ENCODE measurements around the gene HIF3A. TPM values are rescaled to one million over a fixed set of nuclear protein-coding genes. Genes with fewer than 3 reads are reported as not detected.
"Not testable (repeated sequence)": the region's sequence is repeated elsewhere in the genome, so short reads cannot be mapped to it uniquely, and the experiment has no call there.

HIF3A gene
- total RNA-seq, 2 experiments from 2014 or later = not detected

DNA sequence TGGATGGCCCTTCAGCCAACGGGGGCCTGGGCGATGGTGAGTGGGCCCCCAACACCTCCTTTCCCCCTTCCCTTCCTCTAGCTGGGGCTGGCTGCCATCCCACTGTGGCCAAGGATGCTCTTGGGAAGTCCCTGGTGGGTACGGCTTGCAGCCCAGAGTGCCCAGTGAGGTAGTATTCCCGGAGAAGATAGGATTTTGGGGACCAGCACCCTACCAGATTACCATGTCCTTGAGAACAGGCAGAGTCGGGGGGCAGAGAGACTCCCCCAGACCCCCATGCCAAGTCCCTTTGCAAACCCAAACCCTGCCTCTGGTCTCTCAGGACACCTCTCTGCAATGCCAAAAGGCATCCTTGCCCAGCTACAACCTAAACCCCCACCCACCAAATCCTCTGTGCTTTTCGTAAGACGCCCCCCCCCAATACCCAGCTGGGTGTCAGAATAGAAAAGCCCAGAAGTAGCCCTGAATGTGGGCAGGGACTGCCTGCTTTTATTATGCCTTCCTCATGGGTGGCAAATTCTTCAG lies 1.7 kb downstream of the HIF3A start:
- POLR2A ChIA-PET = no interaction called here
- H3K36me3 Mint-ChIP-seq (ENCODE audit: low read depth) = no peaks in the 10 kb centered on the region
- H3K27ac Mint-ChIP-seq = no peak overlapping the region
- CTCF ChIA-PET = no interaction called here
- peaks cover 22% of the 10 kb centered on the region for H3K27me3 Mint-ChIP-seq
- H3K4me1 Mint-ChIP-seq = no peaks in the 10 kb centered on the region
- DNase-seq = no peak
- H3K4me3 Mint-ChIP-seq = no peak overlapping the region
- H3K9me3 Mint-ChIP-seq = no peaks in the 10 kb centered on the region

DNA sequence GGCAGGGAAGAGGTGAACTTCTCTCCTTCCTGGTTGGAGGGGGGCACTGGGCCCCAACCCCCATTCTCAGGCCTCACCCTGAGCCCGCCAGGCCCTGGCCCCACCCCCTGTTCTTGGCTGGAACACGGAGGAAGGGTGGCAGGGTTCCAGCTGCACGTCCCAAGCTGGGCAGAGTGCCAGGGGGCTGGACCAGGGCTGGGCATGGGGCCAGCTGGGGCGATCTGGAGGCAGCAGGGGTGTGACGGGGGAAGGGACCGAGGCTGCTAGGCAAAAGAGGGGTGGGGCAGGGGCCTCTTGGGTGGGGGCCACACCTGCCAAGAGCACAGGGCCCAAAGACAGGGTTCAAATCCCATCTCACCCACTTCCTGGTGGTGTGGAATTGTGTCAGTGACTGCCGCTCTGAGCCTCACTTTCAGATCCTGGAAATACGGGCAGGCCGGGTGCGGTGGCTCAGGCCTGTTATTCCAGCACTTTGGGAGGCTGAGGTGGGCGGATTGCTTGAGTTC lies 2.2 kb downstream of the HIF3A start:
- POLR2A ChIA-PET = no interaction called here
- Mint-ChIP-seq H3K4me3 (no peak overlapping the region), H3K36me3 (ENCODE audit: low read depth) (no peaks in the 10 kb centered on the region), H3K9me3 (no peaks in the 10 kb centered on the region), H3K4me1 (no peaks in the 10 kb centered on the region), H3K27me3 (peaks cover 22% of the 10 kb centered on the region), H3K27ac (no peak overlapping the region)
- DNase-seq = no peak
- CTCF ChIA-PET = no interaction called here

DNA sequence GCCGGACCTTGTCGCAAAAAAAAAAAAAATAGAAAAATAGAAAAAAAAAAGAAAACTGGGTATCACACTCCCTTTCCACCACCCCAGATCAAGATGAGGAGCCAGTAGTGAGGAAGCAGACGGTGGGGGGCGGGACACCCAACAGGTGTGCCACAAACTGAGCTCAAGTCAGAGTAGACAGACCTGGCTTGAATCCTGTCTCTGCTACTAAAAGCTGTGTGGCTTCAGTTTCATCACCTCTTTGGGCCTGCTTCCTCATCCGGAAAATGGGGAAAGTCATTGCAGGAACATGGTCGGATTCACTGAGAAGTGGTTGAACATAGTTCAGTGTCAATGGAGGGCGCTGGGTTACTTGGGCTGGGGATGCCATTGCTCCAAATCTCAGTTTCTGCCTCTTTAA lies 2.9 kb downstream of the HIF3A start:
- H3K27ac Mint-ChIP-seq = no peak overlapping the region
- peaks cover 16% of the 10 kb centered on the region for H3K27me3 Mint-ChIP-seq
- no peak for DNase-seq
- peaks cover 2% of the 10 kb centered on the region for H3K9me3 Mint-ChIP-seq
- H3K4me1 Mint-ChIP-seq = no peaks in the 10 kb centered on the region
- no peaks in the 10 kb centered on the region for H3K36me3 Mint-ChIP-seq (ENCODE audit: low read depth)
- no peak overlapping the region for H3K4me3 Mint-ChIP-seq
- CTCF ChIA-PET = no interaction called here
- POLR2A ChIA-PET = no interaction called here

DNA sequence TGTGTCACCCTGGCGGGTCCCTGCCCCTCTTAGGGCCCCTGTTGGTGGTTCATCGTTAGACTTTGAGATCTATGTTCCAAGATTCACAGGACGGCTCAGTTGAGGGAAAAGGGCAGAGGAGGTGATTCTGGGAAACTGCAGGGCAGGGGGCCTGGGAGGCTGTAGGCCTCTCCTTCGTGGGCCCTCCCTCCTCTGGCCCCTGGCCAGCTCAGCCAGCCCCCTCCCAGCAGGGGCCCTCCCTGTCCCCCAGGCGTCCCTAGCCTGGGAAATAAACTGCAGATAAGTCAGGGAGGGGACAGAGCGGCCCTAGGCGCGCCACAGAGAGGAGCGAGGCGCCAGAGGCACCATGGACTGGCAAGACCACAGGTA lies 6.5 kb downstream of the HIF3A start:
- Mint-ChIP-seq H3K4me1 (no peaks in the 10 kb centered on the region), H3K27me3 (no peaks in the 10 kb centered on the region), H3K4me3 (no peak overlapping the region), H3K27ac (no peak overlapping the region), H3K9me3 (peaks cover 11% of the 10 kb centered on the region), H3K36me3 (ENCODE audit: low read depth) (no peaks in the 10 kb centered on the region)
- CTCF ChIA-PET = no interaction called here
- POLR2A ChIA-PET = no interaction called here
- DNase-seq = no peak

DNA sequence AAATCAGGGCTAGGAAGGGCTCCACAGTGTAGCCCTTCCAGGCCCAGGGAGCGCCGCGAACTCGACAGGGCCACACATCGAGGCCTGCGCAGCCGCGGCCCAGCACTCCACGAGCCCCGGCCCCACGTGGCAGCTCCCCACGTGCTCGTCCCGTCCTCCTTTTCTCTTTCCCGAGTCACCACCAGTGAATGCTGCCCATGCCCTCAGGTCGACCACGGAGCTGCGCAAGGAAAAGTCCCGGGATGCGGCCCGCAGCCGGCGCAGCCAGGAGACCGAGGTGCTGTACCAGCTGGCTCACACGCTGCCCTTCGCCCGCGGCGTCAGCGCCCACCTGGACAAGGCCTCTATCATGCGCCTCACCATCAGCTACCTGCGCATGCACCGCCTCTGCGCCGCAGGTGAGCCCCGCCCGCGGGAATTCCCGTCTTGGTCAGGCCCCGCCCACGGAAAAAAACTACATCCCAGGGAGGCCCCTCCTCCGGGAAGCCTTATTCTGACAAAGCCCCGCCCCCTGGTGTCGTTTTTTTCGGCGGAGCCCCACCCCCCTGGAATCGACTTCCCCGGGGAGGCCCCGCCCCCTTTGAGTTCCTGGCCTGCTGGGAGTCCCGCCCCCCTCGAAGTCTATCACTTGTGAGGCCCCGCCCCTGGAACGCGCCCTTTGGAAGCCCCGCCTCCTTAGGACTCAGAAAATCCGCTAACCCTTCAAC lies 7.0 kb downstream of the HIF3A start:
- CTCF ChIA-PET = no interaction called here
- peaks cover 11% of the 10 kb centered on the region for H3K9me3 Mint-ChIP-seq
- POLR2A ChIA-PET = no interaction called here
- no peaks in the 10 kb centered on the region for H3K36me3 Mint-ChIP-seq (ENCODE audit: low read depth)
- no peak overlapping the region for H3K27ac Mint-ChIP-seq
- DNase-seq = no peak
- H3K4me1 Mint-ChIP-seq = no peaks in the 10 kb centered on the region
- no peak overlapping the region for H3K4me3 Mint-ChIP-seq
- no peaks in the 10 kb centered on the region for H3K27me3 Mint-ChIP-seq

DNA sequence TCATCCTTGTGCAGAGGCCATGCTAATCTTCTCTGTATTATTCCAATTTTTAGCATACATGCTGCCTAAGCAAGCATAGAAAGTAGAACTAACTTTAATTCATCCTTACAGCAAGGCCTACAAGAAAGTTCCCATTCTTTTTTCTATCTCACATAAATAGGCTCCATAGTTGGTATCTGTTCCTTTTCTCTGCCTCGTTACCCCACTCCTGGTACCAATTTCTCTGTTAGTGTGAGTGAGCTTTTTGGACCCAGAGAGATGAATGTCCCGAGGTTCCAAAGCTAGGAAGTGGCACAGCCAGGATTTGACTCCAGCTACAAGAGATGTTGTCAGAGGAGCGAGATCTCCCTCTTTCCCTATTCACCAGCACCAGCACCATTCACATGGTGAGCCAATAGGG lies 9.7 kb downstream of the HIF3A start:
- ChIA-PET CTCF (no interaction called here), POLR2A (no interaction called here)

DNA sequence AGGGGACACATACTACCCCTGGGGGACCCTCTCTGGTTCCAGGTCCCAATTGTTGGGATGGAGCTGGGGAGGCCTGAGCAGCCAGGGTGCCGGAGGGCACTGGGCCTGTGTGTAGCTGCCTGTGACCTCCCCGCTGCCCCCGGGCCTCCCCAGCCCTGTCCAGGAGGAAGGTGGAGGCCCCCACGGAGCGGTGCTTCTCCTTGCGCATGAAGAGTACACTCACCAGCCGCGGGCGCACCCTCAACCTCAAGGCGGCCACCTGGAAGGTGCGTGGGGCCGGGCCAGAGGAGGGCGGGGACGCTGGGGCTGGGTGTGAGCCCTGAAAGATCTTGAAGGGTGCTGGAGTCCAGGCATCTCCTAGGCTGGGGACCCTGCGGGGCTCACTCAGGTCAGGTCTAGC lies 11.7 kb downstream of the HIF3A start:
- ChIA-PET POLR2A (no interaction called here), CTCF (no interaction called here)
- H3K4me1 Mint-ChIP-seq = no peaks in the 10 kb centered on the region
- no peak overlapping the region for H3K4me3 Mint-ChIP-seq
- peaks cover 11% of the 10 kb centered on the region for H3K9me3 Mint-ChIP-seq
- H3K27ac Mint-ChIP-seq = no peak overlapping the region
- no peak for DNase-seq
- H3K27me3 Mint-ChIP-seq = peaks cover 2% of the 10 kb centered on the region
- no peaks in the 10 kb centered on the region for H3K36me3 Mint-ChIP-seq (ENCODE audit: low read depth)

More for the DNA sequence above, 9.7 kb downstream of the HIF3A start:
- H3K36me3 Mint-ChIP-seq (ENCODE audit: low read depth) = no peaks in the 10 kb centered on the region
- no peak overlapping the region for H3K4me3 Mint-ChIP-seq
- no peak for DNase-seq
- H3K9me3 Mint-ChIP-seq = peaks cover 11% of the 10 kb centered on the region
- no peak overlapping the region for H3K27ac Mint-ChIP-seq
- no peaks in the 10 kb centered on the region for H3K4me1 Mint-ChIP-seq
- H3K27me3 Mint-ChIP-seq = peaks cover 2% of the 10 kb centered on the region

DNA sequence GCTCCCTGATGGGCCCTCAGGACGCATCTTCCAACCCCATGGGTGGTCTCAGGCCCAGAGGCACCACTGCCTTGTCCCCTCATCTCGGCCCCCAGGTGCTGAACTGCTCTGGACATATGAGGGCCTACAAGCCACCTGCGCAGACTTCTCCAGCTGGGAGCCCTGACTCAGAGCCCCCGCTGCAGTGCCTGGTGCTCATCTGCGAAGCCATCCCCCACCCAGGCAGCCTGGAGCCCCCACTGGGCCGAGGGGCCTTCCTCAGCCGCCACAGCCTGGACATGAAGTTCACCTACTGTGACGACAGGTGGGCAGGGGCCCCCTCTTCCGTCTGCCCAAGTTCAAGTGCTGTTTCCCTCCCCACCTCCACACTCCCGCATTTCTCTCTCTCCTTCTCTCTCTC lies 12.2 kb downstream of the HIF3A start:
- peaks cover 11% of the 10 kb centered on the region for H3K9me3 Mint-ChIP-seq
- H3K27ac Mint-ChIP-seq = no peak overlapping the region
- CTCF ChIA-PET = no interaction called here
- no peak for DNase-seq
- H3K27me3 Mint-ChIP-seq = peaks cover 2% of the 10 kb centered on the region
- H3K4me1 Mint-ChIP-seq = no peaks in the 10 kb centered on the region
- POLR2A ChIA-PET = no interaction called here
- no peaks in the 10 kb centered on the region for H3K36me3 Mint-ChIP-seq (ENCODE audit: low read depth)
- H3K4me3 Mint-ChIP-seq = no peak overlapping the region

DNA sequence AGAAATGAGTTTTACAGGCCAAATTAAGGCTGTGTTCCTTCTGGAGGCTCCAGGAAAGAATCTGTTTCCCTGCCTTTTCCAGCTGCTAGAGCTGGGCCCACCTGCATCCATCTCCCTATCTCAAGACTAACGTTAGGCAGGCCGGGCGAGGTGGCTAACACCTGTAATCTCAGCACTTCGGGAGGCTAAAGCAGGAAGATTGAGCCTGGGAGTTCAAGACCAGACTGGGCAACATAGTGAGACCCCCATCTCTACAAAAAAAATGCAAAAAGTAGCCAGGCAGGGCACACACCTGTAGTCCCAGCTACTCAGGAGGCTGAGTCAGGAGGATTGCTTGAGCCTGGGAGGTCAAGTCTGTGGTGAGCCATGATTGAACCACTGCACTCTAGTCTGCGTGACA lies 14.6 kb downstream of the HIF3A start:
- Mint-ChIP-seq H3K9me3 (peaks cover 3% of the 10 kb centered on the region), H3K36me3 (ENCODE audit: low read depth) (no peaks in the 10 kb centered on the region), H3K27ac (no peak overlapping the region), H3K4me3 (no peak overlapping the region), H3K4me1 (no peaks in the 10 kb centered on the region), H3K27me3 (peaks cover 2% of the 10 kb centered on the region)
- POLR2A ChIA-PET = no interaction called here
- DNase-seq = no peak
- CTCF ChIA-PET = no interaction called here

DNA sequence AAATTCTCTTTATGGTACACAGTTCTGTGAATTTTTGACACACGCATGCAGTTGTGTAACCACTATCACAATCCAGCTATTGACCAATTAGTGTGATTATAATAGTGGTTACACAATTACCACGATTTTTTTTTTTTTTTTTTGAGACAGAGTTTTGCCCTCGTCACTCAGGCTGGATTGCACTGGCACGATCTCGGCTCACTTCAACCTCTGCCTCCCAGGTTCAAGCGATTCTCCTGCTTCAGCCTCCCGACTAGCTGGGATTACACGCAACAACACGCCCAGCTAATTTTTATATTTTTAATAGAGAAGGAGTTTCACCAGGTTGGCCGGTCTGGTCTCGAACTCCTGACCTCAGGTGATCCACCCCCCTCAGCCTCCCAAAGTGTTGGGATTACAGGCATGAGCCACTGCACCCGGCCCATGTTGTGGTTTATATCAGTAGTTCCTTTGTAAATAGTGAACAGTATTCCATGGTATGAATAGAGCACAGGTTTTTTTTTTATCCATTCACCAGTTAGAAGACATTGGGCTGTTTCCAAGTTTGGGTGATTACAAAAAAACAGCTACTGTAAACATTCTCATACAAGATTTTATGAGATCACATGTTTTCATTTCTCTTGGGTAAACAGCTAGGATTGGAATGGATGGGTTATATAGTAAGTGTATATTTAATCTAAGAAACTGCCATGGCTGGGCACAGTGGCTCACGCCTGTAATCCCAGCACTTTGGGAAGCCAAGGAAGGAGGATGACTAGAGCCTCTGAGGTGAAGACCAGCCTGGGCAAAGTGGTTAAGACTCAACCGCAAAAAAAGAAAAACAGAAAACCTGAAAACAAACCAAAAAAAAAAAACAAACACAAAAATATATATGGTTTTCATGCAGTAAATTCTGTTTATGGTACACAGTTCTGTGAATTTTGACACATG lies 17.0 kb downstream of the HIF3A start:
- CTCF ChIA-PET; H3K27me3 Mint-ChIP-seq; H3K4me1 Mint-ChIP-seq; DNase-seq; H3K4me3 Mint-ChIP-seq; H3K9me3 Mint-ChIP-seq; H3K36me3 Mint-ChIP-seq (ENCODE audit: low read depth); POLR2A ChIA-PET; H3K27ac Mint-ChIP-seq: not testable (repeated sequence)

DNA sequence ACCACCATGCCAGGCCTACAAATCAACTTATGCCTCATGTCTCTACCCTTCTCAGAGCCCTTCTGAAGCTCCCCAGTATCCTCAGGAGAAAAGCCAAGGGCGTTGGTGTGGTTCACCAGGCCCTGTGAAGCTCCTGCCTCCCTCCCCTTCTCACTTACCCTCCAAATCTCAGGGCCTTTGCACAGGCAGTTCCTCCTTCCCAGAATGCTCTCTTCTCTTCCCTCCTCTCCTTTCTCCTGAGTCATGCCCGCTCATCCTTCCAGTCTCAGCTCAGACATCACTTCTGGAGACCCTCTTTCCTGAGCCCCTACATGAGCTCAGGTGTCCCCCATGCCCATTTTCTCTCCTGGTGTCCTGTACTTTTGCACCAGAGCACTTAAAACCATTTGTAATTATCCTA lies 20.5 kb downstream of the HIF3A start:
- Mint-ChIP-seq H3K27ac (no peak overlapping the region), H3K4me1 (no peaks in the 10 kb centered on the region), H3K4me3 (no peak overlapping the region), H3K27me3 (no peaks in the 10 kb centered on the region), H3K36me3 (ENCODE audit: low read depth) (no peaks in the 10 kb centered on the region), H3K9me3 (no peaks in the 10 kb centered on the region)
- POLR2A ChIA-PET = no interaction called here
- CTCF ChIA-PET = no interaction called here
- no peak for DNase-seq

DNA sequence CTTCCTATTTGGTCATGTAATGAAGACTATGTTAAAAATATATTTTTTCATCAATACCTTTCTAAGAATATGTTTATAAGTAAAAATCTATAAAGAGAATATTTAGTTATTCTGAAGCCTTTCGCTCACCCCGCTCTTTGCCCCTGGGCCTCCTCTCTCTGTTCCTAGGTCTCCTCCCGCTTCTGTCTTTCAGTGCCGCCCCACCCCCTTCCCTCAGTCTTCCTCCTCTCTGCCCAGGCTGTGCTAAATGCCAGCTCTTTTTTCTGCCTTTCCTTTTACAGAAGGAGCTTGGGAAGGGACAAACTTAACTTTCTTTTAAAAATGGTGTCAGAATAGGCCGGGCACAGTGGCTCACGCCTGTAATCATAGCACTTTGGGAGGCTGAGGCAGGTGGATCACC lies 22.8 kb downstream of the HIF3A start:
- Mint-ChIP-seq H3K27me3 (no peaks in the 10 kb centered on the region), H3K9me3 (no peaks in the 10 kb centered on the region), H3K4me1 (no peaks in the 10 kb centered on the region), H3K36me3 (ENCODE audit: low read depth) (no peaks in the 10 kb centered on the region), H3K27ac (no peak overlapping the region), H3K4me3 (no peak overlapping the region)
- ChIA-PET CTCF (no interaction called here), POLR2A (no interaction called here)
- no peak for DNase-seq

DNA sequence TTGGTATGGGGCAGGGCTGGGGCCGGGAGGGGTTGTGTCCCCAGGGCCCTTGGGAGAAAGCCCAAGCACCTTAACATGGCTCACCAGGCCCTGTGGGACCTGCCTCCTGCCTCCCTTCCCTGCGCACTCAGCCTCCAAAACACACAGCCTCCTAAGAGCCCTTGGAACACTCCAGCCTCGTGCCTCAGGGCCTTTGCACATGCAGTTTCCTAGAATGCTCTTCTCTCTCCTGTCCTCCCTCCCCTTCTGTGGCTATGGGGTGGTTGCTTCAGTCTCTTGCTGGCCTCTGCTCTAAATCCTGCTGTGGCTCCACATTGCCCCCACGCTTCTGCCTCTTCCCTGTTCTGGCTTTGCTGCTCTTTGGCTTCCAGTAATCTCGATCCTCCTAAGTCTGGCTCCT lies 23.7 kb downstream of the HIF3A start:
- Mint-ChIP-seq H3K4me3 (no peak overlapping the region), H3K4me1 (no peaks in the 10 kb centered on the region), H3K27me3 (no peaks in the 10 kb centered on the region), H3K27ac (no peak overlapping the region), H3K9me3 (peaks cover 4% of the 10 kb centered on the region), H3K36me3 (ENCODE audit: low read depth) (no peaks in the 10 kb centered on the region)
- ChIA-PET CTCF (no interaction called here), POLR2A (no interaction called here)
- no peak for DNase-seq

DNA sequence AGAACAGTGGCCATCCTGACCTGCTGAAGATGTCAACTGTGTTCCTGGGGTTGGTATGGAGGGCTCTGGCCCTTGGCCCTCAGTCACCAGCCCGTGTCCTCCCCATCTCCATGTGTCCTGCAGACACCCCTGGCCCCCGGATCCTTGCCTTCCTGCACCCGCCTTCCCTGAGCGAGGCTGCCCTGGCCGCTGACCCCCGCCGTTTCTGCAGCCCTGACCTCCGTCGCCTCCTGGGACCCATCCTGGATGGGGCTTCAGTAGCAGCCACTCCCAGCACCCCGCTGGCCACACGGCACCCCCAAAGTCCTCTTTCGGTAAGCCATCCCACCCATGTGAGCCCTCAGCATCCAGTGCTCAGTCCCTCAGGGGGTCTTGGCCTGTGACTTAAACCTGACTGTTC lies 24.8 kb downstream of the HIF3A start:
- Mint-ChIP-seq H3K27me3 (no peaks in the 10 kb centered on the region), H3K27ac (no peak overlapping the region), H3K4me3 (no peak overlapping the region), H3K9me3 (peaks cover 13% of the 10 kb centered on the region), H3K36me3 (ENCODE audit: low read depth) (no peaks in the 10 kb centered on the region), H3K4me1 (no peaks in the 10 kb centered on the region)
- ChIA-PET CTCF (no interaction called here), POLR2A (no interaction called here)
- DNase-seq = no peak

All from activated CD4-positive, alpha-beta memory T cell treated with anti-CD3 and anti-CD28 coated beads, Interleukin-2, amount 10 ng/mL, durations not matched to agents 7 days and 5 days (primary cell).